Peyer's patch (tissue), 4 donors: ENCODE data around the gene DHX29. TPM values are rescaled to one million over a fixed set of nuclear protein-coding genes. Genes with fewer than 3 reads are reported as not detected.

Experiments
- DNase-seq, 3 donors: peaks; one replicate each; pipeline ENCODE4 v3.0.0-alpha.2; 2017 to 2019
- H3K27ac ChIP-seq, 4 donors: fragments of 200-600 bp; sonication (generic); one replicate each; pipeline ENCODE4 v1.5.1; 2016 to 2019
- H3K27me3 ChIP-seq, 2 donors: fragments of 200-600 bp; sonication (generic); one replicate each; pipeline ENCODE4 v1.5.1; 2019
- H3K36me3 ChIP-seq, 3 donors: fragments of 200-600 bp; sonication (generic); one replicate each; pipeline ENCODE4 v1.5.1; 2016 to 2019
- H3K4me1 ChIP-seq, 4 donors: fragments of 200-600 bp; sonication (generic); one replicate each; pipeline ENCODE4 v1.5.1; 2016 to 2019
- H3K4me3 ChIP-seq, 4 donors: fragments of 200-600 bp; sonication (generic); 1 replicate in 3 of 4; 2 replicates in 1 of 4; pipeline ENCODE4 v1.5.1; 2016 to 2019; ENCODE audit warnings: mild to moderate bottlenecking in 1 of 4
- H3K9me3 ChIP-seq, 4 donors: fragments of 200-600 bp; sonication (generic); one replicate each; pipeline ENCODE4 v1.5.1; 2016 to 2019; ENCODE audit warnings: mild to moderate bottlenecking in 1 of 4
- CTCF ChIP-seq, 6 experiments: fragments of 450-650 bp in 4 of 6; fragments of 200-600 bp in 2 of 6; sonication (generic) in 1 of 6; IDR thresholded peaks; one replicate each; pipeline ENCODE4 v1.5.1; 2017 to 2019; ENCODE audit warnings: antibody characterized with exemption in 6 of 6, mild to moderate bottlenecking in 3 of 6, moderate library complexity in 1 of 6
- POLR2A ChIP-seq, 2 donors: fragments of 450-650 bp; IDR thresholded peaks; one replicate each; pipeline ENCODE4 v1.5.1; 2017; ENCODE audit warnings: antibody characterized with exemption in 2 of 2, mild to moderate bottlenecking in 2 of 2, moderate library complexity in 2 of 2
- total RNA-seq, 4 donors: library from RNA; depleted of rRNA; stranded (reverse); fragments of >200 nt; gene quantifications; one replicate each; pipeline ENCODE4 v1.1.0, GENCODE V29; 2016

DHX29 gene
- total RNA-seq, 4 donors from 2014 or later: 16.0 to 26.4 (median 20.9) TPM

DNA sequence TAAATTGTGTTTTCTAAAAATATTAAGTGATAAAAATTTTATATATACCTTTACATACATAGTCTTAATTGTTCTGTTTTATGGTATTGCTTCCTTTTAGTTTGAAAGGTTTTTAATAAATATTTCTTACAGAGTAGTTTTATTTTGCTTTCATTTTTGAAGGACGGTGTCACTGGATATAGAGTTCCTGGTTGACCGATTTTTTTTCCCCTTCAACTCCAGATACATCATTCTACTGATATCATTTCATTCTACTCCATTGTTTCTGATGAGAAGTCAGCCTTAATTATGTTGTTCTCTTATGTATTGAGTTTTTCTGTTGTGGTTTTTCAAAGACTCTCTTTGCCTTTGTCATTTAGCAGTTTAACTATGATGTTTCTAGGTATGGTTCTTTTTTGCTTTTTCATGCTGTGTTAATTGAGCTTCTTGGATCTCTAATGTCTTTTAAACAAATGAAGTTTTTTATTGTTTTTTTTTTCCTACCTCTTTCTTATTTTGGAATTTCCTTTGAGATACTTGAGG is 30.7 kb upstream of the DHX29 start:
- Histone ChIP-seq H3K27ac (no peak overlapping the region), H3K4me3 (no peak overlapping the region), H3K9me3 (no peaks in the 10 kb centered on the region), H3K27me3 (no peaks in the 10 kb centered on the region), H3K4me1 (no peaks in the 10 kb centered on the region), H3K36me3 (peaks cover 0 to 21% (median 0%) of the 10 kb centered on the region in 3 donors)
- no peak for DNase-seq
- no peak for TF ChIP-seq CTCF (IDR thresholded peaks at IDR 0.05)
- TF ChIP-seq POLR2A (IDR thresholded peaks at IDR 0.05): no peak

DNA sequence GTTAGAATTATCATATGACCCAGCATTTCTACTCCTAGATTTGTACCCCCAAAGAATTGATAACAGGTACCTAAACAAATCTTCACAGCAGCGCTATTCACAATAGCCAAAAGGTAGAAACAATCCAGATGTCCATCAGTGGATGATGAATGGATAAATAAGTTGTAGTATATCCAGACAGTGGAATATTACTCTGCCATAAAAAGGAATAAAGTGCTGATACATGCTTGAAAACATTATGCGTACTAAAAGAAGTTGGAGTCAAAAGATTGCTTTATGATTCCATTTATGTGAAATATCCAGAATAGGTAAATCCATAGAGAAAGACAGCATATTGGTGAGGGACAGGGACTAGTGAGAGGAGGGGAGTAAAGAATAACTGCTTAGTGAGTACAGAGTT is 26.3 kb upstream of the DHX29 start:
- no peak for TF ChIP-seq POLR2A (IDR thresholded peaks at IDR 0.05)
- TF ChIP-seq CTCF (IDR thresholded peaks at IDR 0.05): no peak
- Histone ChIP-seq H3K9me3 (no peaks in the 10 kb centered on the region), H3K4me3 (no peak overlapping the region), H3K4me1 (no peaks in the 10 kb centered on the region), H3K27ac (no peak overlapping the region), H3K27me3 (no peaks in the 10 kb centered on the region), H3K36me3 (peaks cover 0 to 24% (median 0%) of the 10 kb centered on the region in 3 donors)
- no peak for DNase-seq

GRCh38 chr5:55333017-55333416 is 25.5 kb upstream of the DHX29 start:
- H3K4me1 ChIP-seq: no peaks in the 10 kb centered on the region
- H3K27me3 ChIP-seq: no peaks in the 10 kb centered on the region
- H3K4me3 ChIP-seq: no peak overlapping the region
- peaks cover 0 to 29% (median 0%) of the 10 kb centered on the region in 3 donors for H3K36me3 ChIP-seq
- no peaks in the 10 kb centered on the region for H3K9me3 ChIP-seq
- DNase-seq: no peak
- H3K27ac ChIP-seq: no peak overlapping the region
- TF ChIP-seq POLR2A (IDR thresholded peaks at IDR 0.05): no peak
- TF ChIP-seq CTCF (IDR thresholded peaks at IDR 0.05): no peak

DNA sequence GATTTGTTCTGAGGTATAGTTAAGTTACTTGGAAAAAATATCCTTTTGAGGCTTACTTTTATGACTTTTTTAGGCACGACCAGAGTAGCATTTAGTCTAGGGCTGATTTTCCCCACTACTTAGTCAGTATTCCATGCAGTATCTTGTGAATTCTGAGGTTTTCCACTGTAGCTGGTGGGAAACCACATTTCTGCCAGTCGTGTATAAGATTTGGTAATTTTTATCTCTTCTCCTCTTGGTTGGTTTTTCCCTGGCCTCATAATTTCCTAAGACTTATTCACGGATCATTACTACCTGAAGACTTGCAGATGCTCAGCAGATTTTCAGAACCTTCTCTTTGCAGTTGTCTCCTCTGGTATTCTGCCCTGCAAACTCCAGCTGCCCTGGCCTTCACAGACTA is 23.8 kb upstream of the DHX29 start:
- no peak for TF ChIP-seq POLR2A (IDR thresholded peaks at IDR 0.05)
- no peak for TF ChIP-seq CTCF (IDR thresholded peaks at IDR 0.05)

GRCh38 chr5:55327281-55327680 is 19.8 kb upstream of the DHX29 start:
- Histone ChIP-seq H3K4me3 (no peak overlapping the region), H3K9me3 (no peaks in the 10 kb centered on the region), H3K27ac (no peak overlapping the region), H3K27me3 (no peaks in the 10 kb centered on the region), H3K4me1 (no peaks in the 10 kb centered on the region), H3K36me3 (peaks cover 0 to 46% (median 0%) of the 10 kb centered on the region in 3 donors)
- no peak for DNase-seq
- TF ChIP-seq CTCF (IDR thresholded peaks at IDR 0.05): no peak
- TF ChIP-seq POLR2A (IDR thresholded peaks at IDR 0.05): no peak

More for the DNA sequence above, 23.8 kb upstream of the DHX29 start:
- Histone ChIP-seq H3K36me3 (peaks cover 0 to 42% (median 0%) of the 10 kb centered on the region in 3 donors), H3K4me1 (no peaks in the 10 kb centered on the region), H3K27me3 (no peaks in the 10 kb centered on the region), H3K9me3 (no peaks in the 10 kb centered on the region), H3K4me3 (no peak overlapping the region), H3K27ac (no peak overlapping the region)
- no peak for DNase-seq

DNA sequence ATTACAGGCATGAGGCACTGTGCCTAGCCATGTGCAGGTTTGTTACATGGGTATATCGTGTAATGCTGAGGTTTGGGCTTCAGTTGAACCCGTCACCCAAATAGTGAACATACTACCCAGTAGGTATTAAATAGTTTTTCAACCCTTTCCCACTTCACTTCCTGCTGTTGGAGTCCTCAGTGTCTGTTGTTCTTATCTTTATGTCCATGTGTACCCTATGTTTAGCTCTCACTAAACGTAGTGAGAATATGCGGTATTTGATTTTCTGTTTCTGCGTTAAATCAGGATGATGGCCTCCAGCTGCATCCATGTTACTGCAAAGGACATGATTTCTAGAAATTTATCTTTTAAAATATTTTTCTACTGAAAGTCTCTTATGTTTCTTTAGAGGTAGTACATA is 18.1 kb upstream of the DHX29 start:
- no peak for DNase-seq
- TF ChIP-seq CTCF (IDR thresholded peaks at IDR 0.05) (no peak), POLR2A (IDR thresholded peaks at IDR 0.05) (no peak)
- peaks cover 0 to 46% (median 0%) of the 10 kb centered on the region in 3 donors for H3K36me3 ChIP-seq

More for the DNA sequence above, 18.1 kb upstream of the DHX29 start:
- Histone ChIP-seq H3K27ac (no peak overlapping the region), H3K4me1 (no peaks in the 10 kb centered on the region), H3K4me3 (no peak overlapping the region), H3K27me3 (no peaks in the 10 kb centered on the region), H3K9me3 (no peaks in the 10 kb centered on the region)
